Smooth muscle cell of the brain vasculature (primary cell): ENCODE results near the gene FAM174C.

ENCODE experiments used
- DNase-seq: peaks from one replicate; pipeline ENCODE4 v3.0.0-alpha.2; 2012; ENCODE audit warnings: low read depth, low spot score

The FAM174C gene

GRCh38 chr19:1275260-1275975 is at the start of gene FAM174C:
FAM174C (plus strand) TSS chr19:1275530; CDS start chr19:1275550, 20 bp downstream.
- peak; percentile 92 for DNase-seq

- no peak for DNase-seq
Observed at GRCh38 chr19:1226227-1226518, 49.2 kb upstream of the FAM174C start.

- DNase-seq = no peak
Observed at GRCh38 chr19:1226522-1227303, 48.6 kb upstream of the FAM174C start.

GRCh38 chr19:1227304-1228054 is 47.9 kb upstream of the FAM174C start:
- DNase-seq = no peak

DNA sequence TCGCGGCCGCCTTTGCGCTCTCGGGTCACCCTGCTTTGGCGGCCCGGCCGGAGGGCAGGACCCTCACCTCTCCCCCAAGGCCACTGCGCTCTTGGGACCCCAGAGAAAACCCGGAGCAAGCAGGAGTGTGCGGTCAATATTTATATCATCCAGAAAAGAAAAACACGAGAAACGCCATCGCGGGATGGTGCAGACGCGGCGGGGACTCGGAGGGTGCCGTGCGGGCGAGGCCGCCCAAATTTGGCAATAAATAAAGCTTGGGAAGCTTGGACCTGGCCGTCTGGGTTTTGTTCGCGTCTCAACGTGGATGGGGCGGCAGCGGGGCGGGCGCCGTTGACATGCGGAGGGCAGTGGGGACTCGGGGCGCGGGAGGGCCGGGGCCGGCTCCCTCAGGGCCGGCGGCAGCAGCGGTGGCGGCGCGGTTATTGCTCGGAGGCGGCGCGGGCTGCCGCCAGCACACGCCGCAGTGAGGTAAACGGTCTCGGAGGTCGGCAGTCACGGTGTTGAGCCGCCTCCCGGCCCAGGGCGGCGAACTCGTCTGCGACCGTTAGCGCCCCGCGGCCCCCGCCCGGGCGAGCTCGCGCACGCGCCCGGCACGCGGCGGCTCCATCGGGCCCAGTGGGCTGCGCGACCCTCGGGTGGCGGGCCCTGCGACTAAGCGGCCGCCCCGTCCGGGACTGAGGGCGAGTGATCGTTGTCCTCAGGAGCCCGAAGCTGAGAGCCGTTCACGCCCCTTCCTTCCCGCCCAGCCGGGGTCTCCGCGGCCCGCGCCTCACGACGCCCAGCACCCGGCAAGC is 47.0 kb upstream of the FAM174C start:
- DNase-seq = no peak

DNA sequence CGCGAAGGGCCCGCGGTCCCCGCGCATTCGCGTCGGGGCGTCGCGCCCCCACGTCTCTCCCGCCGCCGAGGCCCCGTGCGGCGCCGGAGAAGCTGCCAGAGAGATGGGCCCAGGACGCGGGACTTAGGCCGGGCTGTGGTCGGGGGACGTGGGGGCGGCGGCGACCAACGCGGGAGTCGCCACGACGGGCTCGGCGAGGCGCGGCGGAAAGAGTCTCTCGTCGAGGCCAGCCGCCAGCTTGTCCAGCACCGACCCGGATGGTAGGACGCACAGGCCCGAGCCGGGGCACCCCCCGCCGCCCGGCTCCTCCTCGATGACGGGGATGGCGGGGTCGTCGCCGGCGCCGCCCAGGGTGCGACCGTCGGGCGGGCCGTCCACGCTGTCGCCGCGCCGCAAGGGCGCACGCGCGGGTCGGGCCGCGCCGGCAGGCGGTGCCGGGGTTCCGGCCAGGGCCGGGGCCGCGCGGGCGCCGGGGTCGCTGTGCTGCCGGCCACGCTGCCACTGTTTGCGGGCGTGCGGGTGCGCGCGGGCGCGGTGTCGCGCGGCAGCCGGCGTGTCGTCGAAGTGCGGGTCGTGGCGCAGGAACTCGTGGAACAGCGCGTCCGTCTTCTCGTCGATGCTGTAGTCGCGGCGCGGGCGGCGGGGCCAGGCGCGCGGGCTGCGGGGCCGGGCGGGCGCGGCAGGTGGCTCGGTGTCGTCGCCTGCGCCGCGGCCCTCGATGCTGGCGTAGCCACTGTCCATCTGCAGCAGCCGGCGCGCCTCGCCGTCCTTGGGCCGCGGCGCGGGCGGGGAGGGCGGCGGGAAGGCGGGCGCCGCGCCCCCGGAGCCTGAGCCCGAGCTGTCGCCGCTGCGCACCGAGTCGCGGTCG is 46.0 kb upstream of the FAM174C start:
- DNase-seq = no peak

DNA sequence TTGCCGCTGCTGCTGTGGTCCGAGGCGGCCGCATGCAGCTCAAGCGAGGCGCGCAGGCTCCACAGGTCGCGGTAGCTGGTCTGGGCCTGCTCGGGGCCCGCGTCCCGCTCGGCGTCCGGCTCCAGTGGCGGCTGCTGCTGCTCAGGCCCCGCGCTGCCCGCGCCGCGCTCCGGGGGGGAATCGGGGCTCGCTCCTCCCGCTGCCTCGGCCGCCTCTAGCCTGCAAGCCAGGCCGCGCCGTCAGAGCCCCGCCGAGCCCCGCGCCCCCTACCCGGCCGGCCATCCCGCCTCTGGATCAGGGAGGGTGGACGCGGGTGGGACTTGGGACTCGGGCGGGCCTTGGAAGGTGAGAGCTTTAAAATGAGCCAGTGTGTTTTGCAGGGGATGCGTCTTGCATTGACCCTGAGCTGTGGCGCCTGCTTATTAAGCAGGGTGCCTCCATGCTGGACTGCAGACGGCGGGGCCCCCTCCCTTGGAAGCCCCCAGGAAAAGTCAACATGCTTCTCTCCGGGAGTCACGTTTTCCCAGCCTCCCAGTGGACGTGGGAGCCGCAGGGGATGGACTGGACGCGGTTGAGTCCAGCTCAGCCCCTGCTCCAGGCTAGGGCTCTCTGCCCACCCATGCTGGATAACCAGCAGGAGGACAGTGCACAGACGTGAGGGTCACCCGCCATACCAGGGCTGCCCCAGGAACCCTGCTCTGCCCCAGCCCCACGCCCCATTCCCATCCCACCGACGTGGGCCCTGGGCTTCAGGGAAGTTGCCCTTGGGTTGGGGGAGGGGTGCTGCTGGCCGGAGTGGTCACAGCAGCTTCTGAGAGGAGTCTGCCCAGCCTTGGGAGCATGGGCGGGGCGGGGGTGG is 45.2 kb upstream of the FAM174C start:
- DNase-seq = no peak

DNA sequence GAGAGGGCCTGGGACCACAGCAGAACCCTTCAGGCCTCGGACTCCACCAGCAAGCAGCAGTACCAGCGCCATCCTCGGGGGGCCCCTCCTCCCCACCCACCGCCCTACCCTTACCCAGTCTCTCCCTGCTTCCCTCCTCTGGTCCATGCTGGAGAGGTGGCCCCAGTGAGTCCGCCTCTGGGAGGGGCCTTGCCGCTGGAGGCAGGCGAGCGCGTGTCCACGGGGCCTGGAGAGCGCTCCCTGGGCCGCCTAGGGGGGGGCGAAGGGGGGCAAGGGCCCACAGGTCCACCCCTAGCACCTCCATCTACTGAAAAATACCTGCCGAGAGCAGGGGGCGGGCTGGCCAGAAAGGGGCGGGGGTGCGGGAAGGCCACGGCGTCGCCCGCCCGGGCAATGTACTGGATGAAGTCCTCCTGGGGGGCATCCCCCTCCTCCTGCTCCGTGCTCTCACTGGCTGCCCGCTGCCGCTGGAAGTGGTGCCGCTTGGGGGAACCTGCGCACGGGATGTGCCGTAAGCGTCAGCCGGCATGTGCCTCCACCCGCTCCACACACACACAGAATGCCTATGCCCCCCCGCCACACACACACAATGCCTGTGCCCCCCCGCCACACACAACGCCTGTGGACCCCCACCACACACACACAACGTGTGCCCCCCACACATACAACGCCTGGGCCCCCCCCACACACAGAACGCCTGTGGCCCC is 44.4 kb upstream of the FAM174C start:
- DNase-seq = no peak

DNA sequence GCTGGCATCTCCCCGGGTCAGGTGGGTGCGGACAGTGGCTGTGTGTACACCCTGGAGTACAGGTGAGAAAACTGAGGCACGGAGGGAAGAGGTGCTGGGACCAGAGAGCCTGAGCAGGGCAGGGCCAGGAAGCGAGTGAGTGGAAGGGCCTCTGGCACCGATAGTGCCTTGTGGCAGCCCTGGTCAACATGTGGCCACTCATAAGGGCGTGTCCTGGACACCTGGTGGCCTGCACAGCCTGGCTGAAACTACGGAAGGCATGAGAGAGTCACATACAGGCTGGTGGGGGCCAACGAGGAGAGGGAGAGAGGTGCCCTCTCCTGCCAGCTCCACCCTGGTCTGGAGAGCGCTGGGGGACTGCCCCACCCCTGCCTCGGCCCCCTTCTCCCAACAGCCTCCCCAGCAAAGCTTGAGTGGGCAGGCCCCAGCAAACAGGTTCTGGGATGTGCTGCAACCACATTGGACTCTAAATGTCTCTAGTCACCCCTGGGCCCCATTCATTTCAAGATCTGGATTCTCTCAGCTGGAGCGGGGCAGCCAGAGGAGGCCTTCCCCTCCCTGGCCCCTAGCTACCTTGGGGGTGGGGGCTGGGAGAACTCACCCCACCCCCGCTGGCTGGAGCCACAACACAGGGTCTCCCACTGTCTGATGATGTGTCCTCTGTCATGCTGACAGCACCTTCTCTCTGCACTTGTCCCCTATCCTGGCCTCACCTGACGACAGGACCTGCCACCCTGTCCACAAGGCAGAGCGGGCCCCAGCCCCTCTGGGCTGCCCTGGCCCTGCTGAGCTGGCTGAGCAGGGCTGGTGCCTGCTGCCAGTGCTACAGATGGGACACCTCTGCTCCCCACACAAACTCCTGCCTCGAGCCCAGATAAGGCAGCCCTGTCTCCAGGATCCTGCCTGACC is 43.3 kb upstream of the FAM174C start:
- DNase-seq = no peak

DNA sequence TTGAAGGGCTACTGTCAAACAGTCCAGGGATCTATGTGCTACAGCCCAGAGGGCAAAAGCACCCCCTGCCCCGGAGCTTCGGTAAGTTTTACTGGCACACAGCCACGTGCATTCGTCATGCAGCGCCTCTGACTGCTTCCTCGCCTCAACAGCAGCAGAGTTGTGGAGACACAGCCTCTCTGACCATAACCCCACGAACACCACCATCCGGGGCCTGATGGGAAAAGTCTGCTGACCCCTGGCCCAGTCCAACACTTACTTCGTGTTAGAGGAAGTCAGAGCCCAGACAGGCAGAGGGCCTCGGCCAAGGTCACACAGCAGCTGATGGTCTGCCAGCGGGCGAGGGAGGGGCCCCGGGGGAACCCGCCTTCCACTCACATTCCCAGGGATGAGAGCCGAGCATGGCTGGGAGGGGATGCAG is 42.7 kb upstream of the FAM174C start:
- DNase-seq = no peak

DNA sequence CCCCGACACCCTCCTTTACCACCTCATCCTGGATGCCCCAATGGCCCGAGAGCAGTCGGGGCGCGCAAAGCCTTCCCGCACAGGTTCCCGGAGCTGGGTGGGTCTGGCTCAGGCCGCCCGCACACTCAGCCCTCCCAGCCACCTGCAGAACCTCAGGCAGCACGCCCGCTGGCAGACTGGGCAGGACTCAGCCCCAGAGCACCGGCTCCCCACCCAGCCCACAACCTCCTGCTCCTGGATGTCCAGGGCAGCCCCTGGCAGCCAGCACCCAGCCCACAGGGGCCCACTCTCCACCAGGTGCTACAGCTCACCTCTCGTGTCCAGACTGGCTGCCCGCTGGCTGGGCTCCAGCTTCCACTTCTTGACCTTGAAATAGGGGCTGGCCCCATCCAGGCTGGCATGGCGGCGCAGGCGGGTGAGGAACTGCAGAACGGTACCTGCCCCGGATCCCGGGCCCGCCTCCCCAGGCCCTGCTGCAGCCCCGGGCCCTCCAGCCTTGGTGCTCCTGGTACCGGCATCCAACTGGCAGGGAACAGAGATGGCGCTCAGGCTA is 42.1 kb upstream of the FAM174C start:
- no peak for DNase-seq

- DNase-seq = no peak
Observed at GRCh38 chr19:1234051-1234954, 41.0 kb upstream of the FAM174C start.

GRCh38 chr19:1234955-1235380 is 40.4 kb upstream of the FAM174C start:
- no peak for DNase-seq

DNA sequence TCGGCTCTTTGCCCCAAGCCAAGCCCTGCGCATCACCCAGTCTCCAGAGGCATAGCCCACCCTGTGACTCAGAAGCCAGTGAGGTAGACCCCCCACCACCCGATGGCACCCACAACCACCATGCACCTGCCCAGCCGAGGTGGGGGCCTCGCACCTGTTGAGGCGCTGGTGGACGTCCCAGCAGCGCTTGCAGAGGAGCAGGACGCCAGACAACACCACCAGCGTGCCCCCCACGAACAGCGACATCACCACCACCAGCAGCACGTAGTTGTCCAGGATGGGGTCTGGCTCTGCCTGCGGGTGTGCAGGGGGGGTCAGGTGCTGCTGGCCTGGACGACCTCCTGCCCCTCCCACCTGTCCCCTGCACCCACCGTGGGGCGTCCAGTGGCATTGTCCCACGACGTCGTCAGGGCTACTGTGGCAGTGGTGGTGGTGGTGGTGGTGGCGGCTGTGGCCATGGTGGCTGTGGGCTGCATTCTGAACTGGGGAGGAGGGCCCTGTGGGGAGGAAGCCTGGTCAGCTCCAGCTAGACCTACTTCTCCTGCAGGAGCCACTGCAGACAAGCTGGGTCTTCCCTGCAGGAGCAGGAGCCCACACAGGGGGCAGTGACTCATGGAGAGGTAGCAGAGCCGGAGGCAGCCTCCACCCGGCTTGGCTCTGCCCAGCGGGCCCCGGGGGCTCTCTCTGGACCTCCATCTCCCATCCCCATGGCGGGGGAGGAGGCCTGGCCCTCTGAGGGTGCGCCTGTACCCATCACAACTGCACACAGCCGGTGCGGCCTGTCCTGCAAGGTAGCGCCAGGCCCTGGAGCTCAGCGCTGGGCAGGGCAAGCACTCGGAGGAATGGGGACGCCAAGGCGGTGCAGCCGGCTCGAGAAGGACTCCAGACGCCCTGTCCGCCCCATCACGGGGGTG is 39.4 kb upstream of the FAM174C start:
- DNase-seq = no peak

GRCh38 chr19:1236576-1236975 is 38.8 kb upstream of the FAM174C start:
- no peak for DNase-seq
